SK-N-SH (cell line): ENCODE data around the gene SIRPA.

Source experiments
- CTCF ChIP-seq: fragments of 200-600 bp; sonication (generic); IDR thresholded peaks from 2 replicates; pipeline ENCODE4 v1.6.1; 2017; ENCODE audit warnings: antibody characterized with exemption, mild to moderate bottlenecking, moderate library complexity
- EP300 ChIP-seq, 2 experiments: IDR thresholded peaks; 2 replicates each; pipeline versions ENCODE4 v1.4.0 to v1.6.1; 2012; ENCODE audit warnings: borderline replicate concordance in 1 of 2, low read depth in 1 of 2, low read length in 1 of 2
- EZH2phosphoT487 ChIP-seq: fragments of 200-600 bp; sonication (generic); IDR thresholded peaks from 2 replicates; pipeline ENCODE4 v1.6.1; 2017; ENCODE audit warnings: low read depth, mixed run types, mild to moderate bottlenecking, antibody characterized with exemption, moderate library complexity, borderline replicate concordance
- JUND ChIP-seq: IDR thresholded peaks from 2 replicates; pipeline ENCODE4 v1.4.0; 2012
- MEF2A ChIP-seq: IDR thresholded peaks from 2 replicates; pipeline ENCODE4 v1.4.0; 2012; ENCODE audit warnings: low read depth, borderline replicate concordance
- PBX3 ChIP-seq: IDR thresholded peaks from 2 replicates; pipeline ENCODE4; 2012
- POLR2AphosphoS5 ChIP-seq: IDR thresholded peaks from 2 replicates; pipeline ENCODE4 v1.6.1; 2012; ENCODE audit warnings: low read depth, low read length
- SMC3 ChIP-seq: IDR thresholded peaks from 2 replicates; pipeline ENCODE4 v1.6.1; 2012; ENCODE audit warnings: low read depth, low read length, improper control_type of control experiment

GRCh38 chr20:1987826-1988225, 92.6 kb downstream of the SIRPA start:
- TF ChIP-seq POLR2AphosphoS5 = no peak
- TF ChIP-seq EZH2phosphoT487 = no peak
- TF ChIP-seq CTCF = no peak
- no peak for TF ChIP-seq SMC3
- no peak for TF ChIP-seq EP300 (IDR thresholded peaks at IDR 0.05; ENCODE audit: borderline replicate concordance in 1 of 2, low read depth in 1 of 2, low read length in 1 of 2)
- no peak for TF ChIP-seq PBX3
- TF ChIP-seq JUND = no peak
- TF ChIP-seq MEF2A = no peak
